DMS153 (cell line): Measurements from ENCODE around the gene RASGRP1.

Source experiments
- DNase-seq: peaks from one replicate; lab custom pipeline; 2025; lab: John Stamatoyannopoulos, UW

The RASGRP1 gene

GRCh38 chr15:38565287-38565670 is 665 bp upstream of the RASGRP1 start:
- no peak for DNase-seq

GRCh38 chr15:38563723-38564519 is 693 bp downstream of the RASGRP1 start:
- DNase-seq, result no peak

GRCh38 chr15:38562278-38562677 is 2.3 kb downstream of the RASGRP1 start:
- DNase-seq, result no peak

- no peak for DNase-seq
These were observed 4.1 kb downstream of the RASGRP1 start for GRCh38 chr15:38560456-38560926.

GRCh38 chr15:38559636-38560307 is 4.8 kb downstream of the RASGRP1 start:
- DNase-seq, result no peak

- no peak for DNase-seq
These were observed 5.5 kb downstream of the RASGRP1 start for GRCh38 chr15:38559131-38559530.

GRCh38 chr15:38558372-38559059 is 6.1 kb downstream of the RASGRP1 start:
- no peak for DNase-seq

GRCh38 chr15:38557921-38558320 is 6.7 kb downstream of the RASGRP1 start:
- DNase-seq, result no peak

GRCh38 chr15:38555686-38556334 is 8.8 kb downstream of the RASGRP1 start:
- DNase-seq, result no peak

- DNase-seq, result no peak
These were observed 10.3 kb downstream of the RASGRP1 start for GRCh38 chr15:38554354-38554753.

- no peak for DNase-seq
These were observed 11.5 kb downstream of the RASGRP1 start for GRCh38 chr15:38553071-38553470.

GRCh38 chr15:38551720-38552648 is 12.6 kb downstream of the RASGRP1 start:
- DNase-seq, result no peak

GRCh38 chr15:38549222-38549621 is 15.4 kb downstream of the RASGRP1 start:
- DNase-seq, result no peak

- DNase-seq, result no peak
These were observed 17.2 kb downstream of the RASGRP1 start for GRCh38 chr15:38547255-38547997.

- no peak for DNase-seq
These were observed 19.4 kb downstream of the RASGRP1 start for GRCh38 chr15:38545179-38545578.

GRCh38 chr15:38541026-38541425 is 23.6 kb downstream of the RASGRP1 start:
- DNase-seq, result no peak

- DNase-seq, result no peak
These were observed 24.1 kb downstream of the RASGRP1 start for GRCh38 chr15:38540510-38540909.

- DNase-seq, result no peak
These were observed 25.6 kb downstream of the RASGRP1 start for GRCh38 chr15:38539008-38539343.

GRCh38 chr15:38538328-38539007 is 26.1 kb downstream of the RASGRP1 start:
- no peak for DNase-seq

GRCh38 chr15:38536201-38536676 is 28.4 kb downstream of the RASGRP1 start:
- no peak for DNase-seq
